GM23338 (cell line): ENCODE data around the gene CHRNA3.

Experiments
- CREB1 ChIP-seq: fragments of 250-450 bp; sonication (Bioruptor Pico); IDR thresholded peaks from 2 replicates; pipeline ENCODE4 v1.5.0; 2020; ENCODE audit warnings: low read depth, mild to moderate bottlenecking, moderate library complexity
- CTCF ChIP-seq, 2 experiments: fragments of 200-600 bp in 1 of 2; sonication (generic) in 1 of 2; conservative IDR thresholded peaks; 2 replicates each; pipeline versions ENCODE4 v1.5.1 to v1.6.1; 2016 to 2017; ENCODE audit warnings: antibody characterized with exemption in 2 of 2, low read depth in 2 of 2, mild to moderate bottlenecking in 2 of 2, moderate library complexity in 1 of 2
- EZH2 ChIP-seq: fragments of 200-600 bp; sonication (generic); IDR thresholded peaks from one replicate; pipeline ENCODE4 v1.8.0; 2017; ENCODE audit warnings: antibody characterized with exemption, mild to moderate bottlenecking, low read depth; ENCODE audit not compliant: unreplicated experiment
- EZH2phosphoT487 ChIP-seq: fragments of 200-600 bp; sonication (generic); IDR thresholded peaks from one replicate; pipeline ENCODE4 v1.8.1; 2018; ENCODE audit warnings: antibody characterized with exemption; ENCODE audit not compliant: unreplicated experiment
- JUNB ChIP-seq: IDR thresholded peaks from one replicate; pipeline ENCODE4 v1.6.1; 2016; ENCODE audit warnings: antibody characterized with exemption; ENCODE audit not compliant: unreplicated experiment
- NANOG ChIP-seq: IDR thresholded peaks from 2 replicates; pipeline ENCODE4 v1.6.1; 2016; ENCODE audit warnings: antibody characterized with exemption, borderline replicate concordance
- POLR2AphosphoS5 ChIP-seq: IDR thresholded peaks from 2 replicates; pipeline ENCODE4 v1.6.1; 2016; ENCODE audit warnings: antibody characterized with exemption, low read depth
- REST ChIP-seq: IDR thresholded peaks from one replicate; pipeline ENCODE4 v1.6.1; 2018; ENCODE audit warnings: antibody characterized with exemption; ENCODE audit not compliant: unreplicated experiment
- STAT1 ChIP-seq: IDR thresholded peaks from one replicate; pipeline ENCODE4 v1.6.1; 2016; ENCODE audit warnings: antibody characterized with exemption; ENCODE audit not compliant: unreplicated experiment
- ZNF114 ChIP-seq: fragments of 250-450 bp; sonication (Bioruptor Pico); IDR thresholded peaks from 2 replicates; pipeline ENCODE4 v1.5.0; 2020; ENCODE audit warnings: mild to moderate bottlenecking, moderate library complexity
- ZNF462 ChIP-seq: fragments of 250-450 bp; sonication (Bioruptor Pico); IDR thresholded peaks from 2 replicates; pipeline ENCODE4 v1.5.0; 2020; ENCODE audit warnings: mild to moderate bottlenecking, moderate library complexity

GRCh38 chr15:78605201-78605600 lies 15.6 kb downstream of the CHRNA3 start:
- TF ChIP-seq EZH2phosphoT487 (no peak), CTCF (conservative IDR thresholded peaks at IDR 0.05; ENCODE audit: low read depth in 2 of 2) (no peak), REST (no peak), EZH2 (no peak), POLR2AphosphoS5 (no peak), CREB1 (CRISPR knock-in tag) (no peak), ZNF114 (no peak), STAT1 (no peak), JUNB (no peak), ZNF462 (no peak), NANOG (no peak)
